MM.1S (cell line): Measurements from ENCODE around the gene XRRA1.

ENCODE experiments used
- DNase-seq: peaks from one replicate; pipeline ENCODE4 v3.0.0-alpha.2; 2015
- H2AFZ ChIP-seq: fragments of 300-600 bp; sonication (generic); 2 replicates; pipeline ENCODE4 v1.6.0; 2016; ENCODE audit warnings: antibody characterized with exemption, low read length
- H3F3A ChIP-seq: fragments of 300-600 bp; sonication (generic); 2 replicates; pipeline ENCODE4 v1.6.1; 2016; ENCODE audit warnings: mild to moderate bottlenecking, antibody characterized with exemption, low read length, moderate library complexity, mixed read lengths; ENCODE audit not compliant: insufficient read depth
- H3K27ac ChIP-seq: fragments of 300-600 bp; sonication (generic); 2 replicates; pipeline ENCODE4 v1.5.1; 2016; ENCODE audit warnings: mild to moderate bottlenecking, low read length
- H3K27me3 ChIP-seq: fragments of 300-600 bp; sonication (generic); replicated peaks from 2 replicates; pipeline ENCODE4 v1.6.0; 2016; ENCODE audit warnings: low read length; ENCODE audit not compliant: insufficient read depth
- H3K36me3 ChIP-seq: fragments of 300-600 bp; sonication (generic); replicated peaks from 2 replicates; pipeline ENCODE4 v1.6.1; 2016; ENCODE audit warnings: mild to moderate bottlenecking, low read length, mixed read lengths; ENCODE audit not compliant: insufficient read depth
- H3K4me1 ChIP-seq: fragments of 300-600 bp; sonication (generic); 2 replicates; pipeline ENCODE4 v1.6.1; 2016; ENCODE audit warnings: low read length, mixed read lengths
- H3K4me2 ChIP-seq: fragments of 300-600 bp; sonication (generic); 2 replicates; pipeline ENCODE4 v1.6.0; 2016; ENCODE audit warnings: low read depth, low read length
- H3K4me3 ChIP-seq: fragments of 300-600 bp; sonication (generic); 2 replicates; pipeline ENCODE4 v1.5.1; 2016; ENCODE audit warnings: low read length, mixed read lengths
- H3K79me2 ChIP-seq: fragments of 300-600 bp; sonication (generic); 2 replicates; pipeline ENCODE4 v1.6.1; 2016; ENCODE audit warnings: mixed run types, low read length, mixed read lengths
- H3K9ac ChIP-seq: fragments of 300-600 bp; sonication (generic); 2 replicates; pipeline ENCODE4 v1.6.1; 2016; ENCODE audit warnings: low read length, mixed read lengths
- H3K9me2 ChIP-seq: fragments of 300-600 bp; sonication (generic); replicated peaks from 2 replicates; pipeline ENCODE4 v1.6.1; 2016; ENCODE audit warnings: mild to moderate bottlenecking, low read length, mixed read lengths; ENCODE audit not compliant: insufficient read depth
- H3K9me3 ChIP-seq: fragments of 300-600 bp; sonication (generic); replicated peaks from 2 replicates; pipeline ENCODE4 v1.6.1; 2016; ENCODE audit warnings: mild to moderate bottlenecking, low read length, mixed read lengths; ENCODE audit not compliant: insufficient read depth
- H4K20me1 ChIP-seq: fragments of 300-600 bp; sonication (generic); 2 replicates; pipeline ENCODE4 v1.6.1; 2016; ENCODE audit warnings: mild to moderate bottlenecking, low read length, moderate library complexity, mixed read lengths; ENCODE audit not compliant: insufficient read depth
- CTCF ChIP-seq: fragments of 300-600 bp; sonication (generic); IDR thresholded peaks from 2 replicates; pipeline ENCODE4 v1.5.1; 2016; ENCODE audit warnings: antibody characterized with exemption, low read length, mixed read lengths
- EZH2 ChIP-seq: fragments of 300-600 bp; sonication (generic); optimal IDR thresholded peaks from 2 replicates; pipeline ENCODE3; 2017; ENCODE audit warnings: low read depth, mild to moderate bottlenecking, antibody characterized with exemption, low read length, mixed read lengths
- EZH2phosphoT487 ChIP-seq: fragments of 300-600 bp; sonication (generic); IDR thresholded peaks from 2 replicates; pipeline ENCODE4 v1.6.1; 2018; ENCODE audit warnings: antibody characterized with exemption, low read length

Gene XRRA1

GRCh38 chr11:74822170-74822569 is 126.7 kb downstream of the XRRA1 start:
- no peak for DNase-seq
- H3K79me2 ChIP-seq = peaks cover 2% of the 10 kb centered on the region; the same call in 1 of the 2 replicates
- H3K36me3 ChIP-seq = peaks cover 3% of the 10 kb centered on the region

GRCh38 chr11:74820763-74821162 is 128.1 kb downstream of the XRRA1 start:
- Histone ChIP-seq H3K27me3 (no peaks in the 10 kb centered on the region), H3F3A (no peaks in the 10 kb centered on the region), H2AFZ (no peak overlapping the region), H3K9me2 (no peaks in the 10 kb centered on the region), H3K27ac (no peak overlapping the region), H3K4me1 (no peaks in the 10 kb centered on the region), H3K79me2 (no peaks in the 10 kb centered on the region; the same call in 1 of the 2 replicates), H4K20me1 (no peaks in the 10 kb centered on the region), H3K4me3 (no peak overlapping the region), H3K36me3 (no peaks in the 10 kb centered on the region; the same call in none of the 2 replicates), H3K9ac (no peak overlapping the region), H3K4me2 (no peak overlapping the region), H3K9me3 (no peaks in the 10 kb centered on the region)
- TF ChIP-seq CTCF (no peak), EZH2 (no peak), EZH2phosphoT487 (no peak)
- DNase-seq = no peak

More at GRCh38 chr11:74822170-74822569, 126.7 kb downstream of the XRRA1 start:
- no peak overlapping the region for H2AFZ ChIP-seq
- H3K27me3 ChIP-seq = no peaks in the 10 kb centered on the region
- H3K4me1 ChIP-seq = no peaks in the 10 kb centered on the region
- no peak overlapping the region for H3K27ac ChIP-seq
- no peaks in the 10 kb centered on the region for H3K9me2 ChIP-seq
- TF ChIP-seq CTCF (no peak), EZH2phosphoT487 (no peak), EZH2 (no peak)
- no peaks in the 10 kb centered on the region for H3K9me3 ChIP-seq
- H3K9ac ChIP-seq = no peak overlapping the region
- no peaks in the 10 kb centered on the region for H3F3A ChIP-seq
- no peak overlapping the region for H3K4me3 ChIP-seq
- no peak overlapping the region for H3K4me2 ChIP-seq
- no peaks in the 10 kb centered on the region for H4K20me1 ChIP-seq

GRCh38 chr11:74819400-74819799 is 129.5 kb downstream of the XRRA1 start:
- H3K36me3 ChIP-seq = no peaks in the 10 kb centered on the region; the same call in none of the 2 replicates
- no peaks in the 10 kb centered on the region for H3K4me1 ChIP-seq
- H2AFZ ChIP-seq = no peak overlapping the region

More at GRCh38 chr11:74819400-74819799, 129.5 kb downstream of the XRRA1 start:
- no peak for DNase-seq
- no peak for TF ChIP-seq EZH2
- no peak for TF ChIP-seq CTCF
- no peak for TF ChIP-seq EZH2phosphoT487
- Histone ChIP-seq H3K9me3 (no peaks in the 10 kb centered on the region), H3K27me3 (no peaks in the 10 kb centered on the region), H4K20me1 (no peaks in the 10 kb centered on the region), H3K79me2 (no peaks in the 10 kb centered on the region; the same call in 1 of the 2 replicates), H3K9ac (no peak overlapping the region), H3K9me2 (no peaks in the 10 kb centered on the region), H3K27ac (no peak overlapping the region), H3K4me3 (no peak overlapping the region), H3F3A (no peaks in the 10 kb centered on the region), H3K4me2 (no peak overlapping the region)
